SJCRH30 (cell line): ENCODE results near the gene SLC38A4. TPM values are rescaled to one million over a fixed set of nuclear protein-coding genes. Genes with fewer than 3 reads are reported as not detected.

ENCODE experiments used
- DNase-seq, 2 experiments: peaks; one replicate each; pipeline ENCODE4 v3.0.0-alpha.2; 2015 to 2020
- H3K27ac ChIP-seq: fragments of 250-450 bp; sonication (Bioruptor Pico); 2 replicates; pipeline ENCODE4 v1.5.1; 2020; ENCODE audit warnings: mild to moderate bottlenecking, moderate library complexity
- H3K27me3 ChIP-seq: fragments of 250-450 bp; sonication (Bioruptor Pico); 2 replicates; pipeline ENCODE4 v1.5.1; 2020; ENCODE audit warnings: mild to moderate bottlenecking, moderate library complexity
- H3K36me3 ChIP-seq: fragments of 250-450 bp; sonication (Bioruptor Pico); 2 replicates; pipeline ENCODE4 v1.5.1; 2020; ENCODE audit warnings: mild to moderate bottlenecking, moderate library complexity
- H3K4me1 ChIP-seq: fragments of 250-450 bp; sonication (Bioruptor Pico); 2 replicates; pipeline ENCODE4 v1.5.1; 2020; ENCODE audit warnings: mild to moderate bottlenecking, moderate library complexity
- H3K4me3 ChIP-seq: fragments of 250-450 bp; sonication (Bioruptor Pico); 2 replicates; pipeline ENCODE4 v1.5.1; 2020; ENCODE audit warnings: mild to moderate bottlenecking, moderate library complexity
- H3K9me3 ChIP-seq: fragments of 250-450 bp; sonication (Bioruptor Pico); replicated peaks from 2 replicates; pipeline ENCODE4 v1.5.1; 2020; ENCODE audit warnings: mild to moderate bottlenecking, moderate library complexity
- total RNA-seq: library from RNA; depleted of rRNA; stranded (reverse); fragments of >200 nt; shearing (Covaris generic); gene quantifications from 2 replicates; pipeline ENCODE4 v1.2.3, GENCODE V29; 2014

Gene SLC38A4
- total RNA-seq, 1 experiment from 2014 or later = 3.9 TPM

GRCh38 chr12:46835785-46836184, 10.0 kb upstream of the SLC38A4 start:
- H3K4me1 ChIP-seq = no peaks in the 10 kb centered on the region
- no peaks in the 10 kb centered on the region; the same call in 1 of the 2 replicates for H3K27me3 ChIP-seq
- 0 out of 2 replicates have a peak, but pooled peaks cover 5% of the 10 kb centered on the region for H3K9me3 ChIP-seq
- no peak overlapping the region for H3K4me3 ChIP-seq
- no peak for DNase-seq
- no peaks in the 10 kb centered on the region for H3K36me3 ChIP-seq
- no peak overlapping the region for H3K27ac ChIP-seq

GRCh38 chr12:46832130-46832704, 6.4 kb upstream of the SLC38A4 start:
- Histone ChIP-seq H3K9me3 (0 out of 2 replicates have a peak, but pooled peaks cover 5% of the 10 kb centered on the region), H3K4me3 (no peak overlapping the region), H3K4me1 (no peaks in the 10 kb centered on the region), H3K36me3 (no peaks in the 10 kb centered on the region), H3K27ac (no peak overlapping the region), H3K27me3 (no peaks in the 10 kb centered on the region)
- no peak for DNase-seq

GRCh38 chr12:46831335-46832129, 5.7 kb upstream of the SLC38A4 start:
- no peak overlapping the region for H3K4me3 ChIP-seq
- H3K27ac ChIP-seq = no peak overlapping the region
- no peaks in the 10 kb centered on the region for H3K27me3 ChIP-seq
- no peak for DNase-seq
- no peaks in the 10 kb centered on the region for H3K4me1 ChIP-seq
- H3K36me3 ChIP-seq = no peaks in the 10 kb centered on the region
- H3K9me3 ChIP-seq = 0 out of 2 replicates have a peak, but pooled peaks cover 5% of the 10 kb centered on the region

- no peak for DNase-seq
- Histone ChIP-seq H3K27me3 (no peaks in the 10 kb centered on the region), H3K9me3 (0 out of 2 replicates have a peak, but pooled peaks cover 5% of the 10 kb centered on the region)
These were observed 5.0 kb upstream of the SLC38A4 start for GRCh38 chr12:46830731-46831334.

GRCh38 chr12:46824709-46825108, 1.1 kb downstream of the SLC38A4 start:
- Histone ChIP-seq H3K9me3 (no peaks in the 10 kb centered on the region; the same call in 1 of the 2 replicates), H3K27ac (no peak overlapping the region), H3K36me3 (no peaks in the 10 kb centered on the region), H3K27me3 (no peaks in the 10 kb centered on the region), H3K4me1 (no peaks in the 10 kb centered on the region; the same call in 1 of the 2 replicates), H3K4me3 (no peak overlapping the region)
- DNase-seq = no peak

More at GRCh38 chr12:46830731-46831334, 5.0 kb upstream of the SLC38A4 start:
- no peak overlapping the region for H3K4me3 ChIP-seq
- no peak overlapping the region for H3K27ac ChIP-seq
- no peaks in the 10 kb centered on the region for H3K4me1 ChIP-seq
- no peaks in the 10 kb centered on the region for H3K36me3 ChIP-seq

GRCh38 chr12:46818642-46819041, 7.2 kb downstream of the SLC38A4 start:
- no peak for DNase-seq
- no peak overlapping the region for H3K27ac ChIP-seq
- H3K4me1 ChIP-seq = no peaks in the 10 kb centered on the region; the same call in 1 of the 2 replicates

GRCh38 chr12:46815809-46816208, 10.0 kb downstream of the SLC38A4 start:
- Histone ChIP-seq H3K4me1 (no peaks in the 10 kb centered on the region), H3K36me3 (no peaks in the 10 kb centered on the region), H3K27ac (no peak overlapping the region), H3K27me3 (no peaks in the 10 kb centered on the region), H3K9me3 (no peaks in the 10 kb centered on the region; the same call in 1 of the 2 replicates), H3K4me3 (no peak overlapping the region)
- DNase-seq = no peak

More at GRCh38 chr12:46818642-46819041, 7.2 kb downstream of the SLC38A4 start:
- no peak overlapping the region for H3K4me3 ChIP-seq
- H3K27me3 ChIP-seq = no peaks in the 10 kb centered on the region
- H3K9me3 ChIP-seq = no peaks in the 10 kb centered on the region; the same call in 1 of the 2 replicates
- no peaks in the 10 kb centered on the region for H3K36me3 ChIP-seq

GRCh38 chr12:46814143-46814542, 11.7 kb downstream of the SLC38A4 start:
- Histone ChIP-seq H3K27me3 (no peaks in the 10 kb centered on the region), H3K4me1 (no peaks in the 10 kb centered on the region), H3K4me3 (no peak overlapping the region), H3K27ac (no peak overlapping the region), H3K9me3 (no peaks in the 10 kb centered on the region), H3K36me3 (no peaks in the 10 kb centered on the region)
- DNase-seq = no peak

GRCh38 chr12:46811185-46811584, 14.6 kb downstream of the SLC38A4 start:
- Histone ChIP-seq H3K27me3 (no peaks in the 10 kb centered on the region), H3K4me3 (no peak overlapping the region), H3K4me1 (no peaks in the 10 kb centered on the region), H3K9me3 (0 out of 2 replicates have a peak, but pooled peaks cover under 1% of the 10 kb centered on the region), H3K27ac (no peak overlapping the region), H3K36me3 (no peaks in the 10 kb centered on the region; the same call in 1 of the 2 replicates)
- DNase-seq = peak in 1 of 2 experiments; percentile 11

GRCh38 chr12:46808955-46809697, 16.7 kb downstream of the SLC38A4 start:
- no peaks in the 10 kb centered on the region; the same call in 1 of the 2 replicates for H3K36me3 ChIP-seq
- H3K4me1 ChIP-seq = 0 out of 2 replicates have a peak, but pooled peaks cover 2% of the 10 kb centered on the region
- no peak overlapping the region for H3K27ac ChIP-seq
- H3K27me3 ChIP-seq = no peaks in the 10 kb centered on the region
- no peak overlapping the region for H3K4me3 ChIP-seq
- no peak for DNase-seq
- H3K9me3 ChIP-seq = 0 out of 2 replicates have a peak, but pooled peaks cover 8% of the 10 kb centered on the region

- no peaks in the 10 kb centered on the region for H3K27me3 ChIP-seq
- 0 out of 2 replicates have a peak, but pooled peaks cover 2% of the 10 kb centered on the region for H3K4me1 ChIP-seq
- H3K4me3 ChIP-seq = no peak overlapping the region
- no peak overlapping the region for H3K27ac ChIP-seq
- H3K9me3 ChIP-seq = 0 out of 2 replicates have a peak, but pooled peaks cover 8% of the 10 kb centered on the region
- H3K36me3 ChIP-seq = no peaks in the 10 kb centered on the region; the same call in 1 of the 2 replicates
- DNase-seq = no peak
These were observed 17.5 kb downstream of the SLC38A4 start for GRCh38 chr12:46808317-46808716.

GRCh38 chr12:46804054-46804453, 21.7 kb downstream of the SLC38A4 start:
- H3K36me3 ChIP-seq = no peaks in the 10 kb centered on the region; the same call in 1 of the 2 replicates
- H3K9me3 ChIP-seq = 0 out of 2 replicates have a peak, but pooled peaks cover 8% of the 10 kb centered on the region
- no peak for DNase-seq
- H3K4me3 ChIP-seq = no peak overlapping the region
- H3K27me3 ChIP-seq = no peaks in the 10 kb centered on the region
- H3K4me1 ChIP-seq = 0 out of 2 replicates have a peak, but pooled peaks cover 2% of the 10 kb centered on the region
- H3K27ac ChIP-seq = no peak overlapping the region

GRCh38 chr12:46803517-46803916, 22.3 kb downstream of the SLC38A4 start:
- 0 out of 2 replicates have a peak, but pooled peaks cover 8% of the 10 kb centered on the region for H3K9me3 ChIP-seq
- no peak overlapping the region for H3K27ac ChIP-seq
- no peaks in the 10 kb centered on the region; the same call in 1 of the 2 replicates for H3K36me3 ChIP-seq
- H3K4me3 ChIP-seq = no peak overlapping the region
- no peak for DNase-seq
- H3K27me3 ChIP-seq = no peaks in the 10 kb centered on the region
- 0 out of 2 replicates have a peak, but pooled peaks cover 2% of the 10 kb centered on the region for H3K4me1 ChIP-seq

GRCh38 chr12:46801293-46801692, 24.5 kb downstream of the SLC38A4 start:
- Histone ChIP-seq H3K27ac (no peak overlapping the region), H3K36me3 (no peaks in the 10 kb centered on the region), H3K9me3 (0 out of 2 replicates have a peak, but pooled peaks cover 8% of the 10 kb centered on the region), H3K4me1 (0 out of 2 replicates have a peak, but pooled peaks cover 2% of the 10 kb centered on the region), H3K4me3 (no peak overlapping the region), H3K27me3 (no peaks in the 10 kb centered on the region)
- DNase-seq = no peak
